Activated naive CD8-positive, alpha-beta T cell treated with anti-CD3 and anti-CD28 coated beads, Interleukin-2, amount 10 ng/mL, durations not matched to agents 7 days and 5 days (primary cell): ENCODE results near the gene PEX11B. TPM values are rescaled to one million over a fixed set of nuclear protein-coding genes. Genes with fewer than 3 reads are reported as not detected.

ENCODE experiments used
- ATAC-seq: fragments of 150-1000 bp; cut with Tn5 transposase; one replicate; pipeline ENCODE4 v1.10.0; 2021; ENCODE audit warnings: low read depth, moderate library complexity
- POLR2A ChIA-PET: fragments of 350-600 bp; sonication (Branson Sonifier 250); formaldehyde crosslinking; loops from one replicate; lab custom pipeline; 2021; ENCODE audit warnings: antibody characterized with exemption; lab: Charles Lee
- DNase-seq: peaks from one replicate; pipeline ENCODE4 v3.0.0; 2021
- H3K27ac Mint-ChIP-seq: one replicate; pipeline ENCODE4 v1.8.0; 2022; ENCODE audit warnings: mild to moderate bottlenecking, mixed read lengths
- H3K27me3 Mint-ChIP-seq: one replicate; pipeline ENCODE4 v1.8.0; 2022; ENCODE audit warnings: mild to moderate bottlenecking, moderate library complexity, mixed read lengths
- H3K36me3 Mint-ChIP-seq: one replicate; pipeline ENCODE4 v1.8.0; 2021; ENCODE audit warnings: mild to moderate bottlenecking, mixed read lengths
- H3K4me1 Mint-ChIP-seq: one replicate; pipeline ENCODE4 v1.8.0; 2021; ENCODE audit warnings: mixed read lengths
- H3K4me3 Mint-ChIP-seq: one replicate; pipeline ENCODE4 v1.8.0; 2022; ENCODE audit warnings: mild to moderate bottlenecking, moderate library complexity, mixed read lengths
- H3K9me3 Mint-ChIP-seq: one replicate; pipeline ENCODE4 v1.8.0; 2021; ENCODE audit warnings: mixed read lengths
- total RNA-seq, 2 experiments: library from RNA; stranded (reverse); gene quantifications; one replicate each; pipeline ENCODE4 v1.2.3, GENCODE V29; 2021

PEX11B gene
- total RNA-seq, 2 experiments from 2014 or later, result 31.0 to 35.8 TPM

DNA sequence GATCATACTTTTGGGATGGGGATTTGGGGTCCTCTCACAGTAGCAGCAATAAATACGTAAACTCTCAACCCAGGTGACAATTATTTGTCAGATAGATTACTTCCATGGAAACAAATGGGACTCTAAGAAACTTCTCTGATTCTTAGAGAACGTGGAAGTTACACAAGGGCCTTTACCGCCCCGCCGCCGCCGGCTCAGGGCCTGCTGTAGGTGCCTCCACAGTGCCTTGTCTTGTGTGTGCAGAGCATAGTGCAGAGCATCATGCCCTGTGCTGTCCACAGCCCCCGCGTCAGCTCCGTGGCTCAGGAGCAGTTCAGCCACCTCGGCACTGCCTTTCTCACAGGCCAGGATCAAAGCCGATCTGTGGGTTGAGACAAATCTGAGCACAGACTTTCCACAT, 43.9 kb downstream of the PEX11B start:
- Mint-ChIP-seq H3K4me1 (peaks cover 19% of the 10 kb centered on the region), H3K36me3 (peaks cover 2% of the 10 kb centered on the region), H3K27ac (no peak overlapping the region), H3K4me3 (no peak overlapping the region), H3K9me3 (no peaks in the 10 kb centered on the region), H3K27me3 (peaks cover 42% of the 10 kb centered on the region)
- DNase-seq, result no peak
- POLR2A ChIA-PET, result interaction anchor here (6.2 kb wide), 1 partner anchor 15 kb away, joined by 35 read pairs; the partner anchor contains the start of gene PIAS3
- no peak for ATAC-seq

DNA sequence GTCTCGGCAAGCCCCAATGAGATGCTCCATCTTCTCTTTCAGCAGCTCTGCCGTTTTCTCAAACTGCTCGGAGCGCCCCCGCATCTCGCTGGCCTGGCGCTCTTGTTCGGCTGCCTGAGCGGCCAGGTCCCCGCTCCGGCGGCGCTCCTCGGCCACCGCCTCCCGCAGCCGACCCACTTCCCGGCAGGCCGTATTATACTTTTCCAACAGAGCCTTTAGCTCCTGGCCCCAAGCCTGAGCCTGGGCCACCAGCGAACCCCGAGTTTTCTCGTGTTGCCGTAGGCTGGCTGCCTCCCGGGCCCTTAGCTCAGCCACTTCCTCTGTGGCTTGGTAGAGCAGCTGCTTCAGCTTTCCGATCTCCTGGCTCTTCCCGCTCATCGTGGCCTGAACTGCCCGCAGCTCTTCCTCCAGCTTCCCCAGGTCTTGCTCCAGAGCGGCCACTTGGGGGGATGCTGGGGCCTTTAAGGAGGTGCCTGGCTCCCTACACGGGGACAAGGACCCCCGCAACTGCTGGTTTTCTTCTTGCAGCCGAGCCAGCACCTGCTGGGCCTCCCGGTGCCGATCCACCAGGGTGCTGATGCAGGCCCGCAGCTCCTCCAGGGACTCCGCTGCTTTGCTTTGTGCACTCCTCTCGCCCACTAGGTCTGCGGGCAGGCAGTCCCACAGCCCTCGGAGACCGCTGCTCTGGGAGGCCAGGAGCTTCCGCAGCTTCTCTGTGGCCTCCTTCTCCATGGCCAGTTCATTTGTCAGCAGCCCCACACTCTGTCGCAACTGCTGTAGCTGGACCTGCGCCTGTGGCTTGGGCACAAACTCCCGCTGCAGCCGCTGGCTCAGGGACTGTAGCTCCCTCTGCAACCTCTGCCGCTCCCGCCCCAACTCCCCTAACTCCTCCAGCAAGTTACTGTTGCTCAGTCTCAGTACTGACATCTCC, 46.3 kb downstream of the PEX11B start:
- DNase-seq (peak; percentile 69), ATAC-seq (peak; percentile 91)
- Mint-ChIP-seq H3K9me3 (no peaks in the 10 kb centered on the region), H3K4me1 (peaks cover 14% of the 10 kb centered on the region), H3K36me3 (peaks cover 2% of the 10 kb centered on the region), H3K27ac (peak overlapping the region; percentile 84), H3K4me3 (peak overlapping the region; percentile 83), H3K27me3 (peaks cover 34% of the 10 kb centered on the region)
- POLR2A ChIA-PET, result interaction anchor here (0.6 to 6.2 kb wide), 10 partner anchors 8 to 107 kb away, joined by 3 to 35 read pairs (median 4); partner anchors contain the start of genes ANKRD35, NUDT17, PEX11B and PIAS3

DNA sequence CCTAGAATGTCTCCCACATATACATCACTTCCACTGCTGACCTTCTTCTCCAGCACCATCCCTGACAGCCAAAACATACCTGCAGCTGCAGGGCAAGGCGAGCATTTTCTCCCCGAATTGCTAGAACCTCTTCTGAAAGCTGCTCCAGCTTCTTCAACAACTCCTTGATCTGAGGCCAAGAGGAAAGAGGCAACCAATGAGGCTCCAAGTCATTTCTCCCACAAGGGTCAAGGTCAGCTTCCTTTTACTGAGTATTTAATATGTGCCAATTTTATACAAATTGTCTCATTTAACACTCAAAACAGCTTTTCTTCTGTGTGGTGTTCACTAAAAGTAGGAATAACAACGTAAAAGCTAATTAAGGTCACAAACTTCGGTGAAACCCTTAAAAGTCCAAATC, 50.3 kb downstream of the PEX11B start:
- no peak for ATAC-seq
- POLR2A ChIA-PET, result no interaction called here
- H3K9me3 Mint-ChIP-seq, result no peaks in the 10 kb centered on the region

DNA sequence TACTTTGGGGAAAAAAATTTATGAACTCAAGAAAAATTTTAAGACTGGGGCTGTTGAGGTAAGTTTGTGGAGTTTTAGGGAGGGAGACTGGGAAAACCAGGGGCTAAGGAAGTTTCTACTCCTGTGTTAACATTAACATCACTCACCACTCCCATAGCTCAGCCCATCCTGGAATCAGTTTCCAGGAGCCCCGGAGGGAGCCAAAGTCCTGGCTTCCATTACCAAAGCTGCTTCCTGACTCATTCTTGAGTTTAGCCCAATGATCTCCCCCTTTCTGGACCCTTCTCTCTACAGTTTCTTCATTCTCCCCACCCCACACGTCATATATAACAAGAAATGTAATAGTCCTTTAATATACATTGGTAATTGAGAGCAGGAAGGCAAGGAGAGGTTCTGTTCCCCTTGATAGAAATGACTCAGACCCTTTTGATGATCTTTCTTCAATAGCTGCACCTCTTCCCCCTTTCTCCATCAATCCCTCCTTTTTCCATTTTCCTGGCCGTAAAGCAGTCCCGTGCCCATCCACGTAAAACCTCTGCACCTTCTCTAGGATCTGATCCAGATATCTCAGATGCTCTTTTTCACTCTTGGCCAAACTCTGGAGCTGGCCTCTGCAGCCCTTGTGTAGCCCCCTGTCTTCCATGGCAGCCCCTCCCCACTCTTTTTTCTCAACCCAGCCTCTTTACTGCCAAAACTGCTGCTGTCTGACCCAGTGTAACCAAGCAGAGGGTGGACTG, 55.1 kb downstream of the PEX11B start:
- H3K4me3 Mint-ChIP-seq, result no peak overlapping the region
- ATAC-seq, result no peak
- peaks cover 11% of the 10 kb centered on the region for H3K27me3 Mint-ChIP-seq
- no peak overlapping the region for H3K27ac Mint-ChIP-seq
- no peaks in the 10 kb centered on the region for H3K36me3 Mint-ChIP-seq
- no peak for DNase-seq
- no peaks in the 10 kb centered on the region for H3K9me3 Mint-ChIP-seq
- H3K4me1 Mint-ChIP-seq, result peaks cover 5% of the 10 kb centered on the region
- POLR2A ChIA-PET, result no interaction called here

More for the DNA sequence above, 50.3 kb downstream of the PEX11B start:
- H3K36me3 Mint-ChIP-seq, result peaks cover 2% of the 10 kb centered on the region
- H3K4me3 Mint-ChIP-seq, result no peak overlapping the region
- no peak overlapping the region for H3K27ac Mint-ChIP-seq
- no peak for DNase-seq
- peaks cover 19% of the 10 kb centered on the region for H3K27me3 Mint-ChIP-seq
- H3K4me1 Mint-ChIP-seq, result peaks cover 14% of the 10 kb centered on the region

Other genes starting within 250 kb of the PEX11B start
- under 1 TPM; 0.30 to 0.51 TPM for gene PDZK1, start 211.3 kb downstream of the PEX11B start, total RNA-seq
- under 1 TPM; 0.20 to 0.53 TPM for gene CD160, start 199.2 kb downstream of the PEX11B start, total RNA-seq
- 10 to 100 TPM; 14.7 to 15.0 TPM for gene RNF115, start 94.6 kb downstream of the PEX11B start, total RNA-seq
- 10 to 100 TPM; 34.6 to 35.1 TPM for gene POLR3C, start 94.5 kb downstream of the PEX11B start, total RNA-seq
- gene NUDT17, start 73.1 kb downstream of the PEX11B start, total RNA-seq, result 1 to 10 TPM; 2.9 to 3.5 TPM
- gene PIAS3, start 59.6 kb downstream of the PEX11B start, total RNA-seq, result 10 to 100 TPM; 31.8 to 33.3 TPM
- under 1 TPM; 0.40 to 0.69 TPM for gene ANKRD35, start 32.9 kb downstream of the PEX11B start, total RNA-seq
- gene ITGA10, start 8.7 kb downstream of the PEX11B start, total RNA-seq, result 1 to 10 TPM; 2.1 to 2.2 TPM
- gene RBM8A, start 8.8 kb upstream of the PEX11B start, total RNA-seq, result 100 to 1,000 TPM; 157 to 160 TPM
- gene LIX1L, start 39.3 kb upstream of the PEX11B start, total RNA-seq, result 10 to 100 TPM; 54.0 to 57.5 TPM
- 1 to 10 TPM; 2.2 to 2.8 TPM for gene ANKRD34A, start 45.9 kb upstream of the PEX11B start, total RNA-seq
- 10 to 100 TPM; 32.6 to 34.9 TPM for gene POLR3GL, start 46.0 kb upstream of the PEX11B start, total RNA-seq
- gene TXNIP, start 77.9 kb upstream of the PEX11B start, total RNA-seq, result 100 to 1,000 TPM; 678 to 725 TPM
- not detected for gene HJV, start 103.0 kb upstream of the PEX11B start, total RNA-seq
- gene NBPF10, start 226.1 kb upstream of the PEX11B start, total RNA-seq, result 1 to 10 TPM; 1.5 to 1.6 TPM